ENCODE data around the gene XRN2.

- TF ChIP-seq EZH2 (IDR thresholded peaks at IDR 0.05; ENCODE audit: borderline replicate concordance, low read depth, low read length, poor library complexity, severe bottlenecking), result no peak
- no peak for TF ChIP-seq CTCF (conservative IDR thresholded peaks at IDR 0.05; ENCODE audit: low read depth, low read length)
These were observed 5.2 kb downstream of the XRN2 start for GRCh38 chr20:21308340-21308739.

Data from A673 (cell line).